ENCODE measurements around the gene ZBTB2.
A peak's percentile ranks its signal among the peaks of the same experiment; 100 is the strongest.

ZBTB2 gene, protein sequence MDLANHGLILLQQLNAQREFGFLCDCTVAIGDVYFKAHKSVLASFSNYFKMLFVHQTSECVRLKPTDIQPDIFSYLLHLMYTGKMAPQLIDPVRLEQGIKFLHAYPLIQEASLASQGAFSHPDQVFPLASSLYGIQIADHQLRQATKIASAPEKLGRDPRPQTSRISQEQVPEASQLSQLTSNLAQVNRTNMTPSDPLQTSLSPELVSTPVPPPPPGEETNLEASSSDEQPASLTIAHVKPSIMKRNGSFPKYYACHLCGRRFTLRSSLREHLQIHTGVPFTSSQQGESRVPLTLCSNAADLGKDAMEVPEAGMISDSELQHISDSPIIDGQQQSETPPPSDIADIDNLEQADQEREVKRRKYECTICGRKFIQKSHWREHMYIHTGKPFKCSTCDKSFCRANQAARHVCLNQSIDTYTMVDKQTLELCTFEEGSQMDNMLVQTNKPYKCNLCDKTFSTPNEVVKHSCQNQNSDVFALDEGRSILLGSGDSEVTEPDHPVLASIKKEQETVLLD

GRCh38 chr6:151391471-151392413, at the start of gene ZBTB2:
TSS of gene ZBTB2 (minus strand) at chr6:151391559. CDS start at chr6:151373637, 17,922 bp downstream.
- peak; percentile 52 for DNase-seq (ENCODE audit: low spot score)

- DNase-seq (ENCODE audit: low spot score): no peak
Measured at GRCh38 chr6:151440930-151441329, 49.6 kb upstream of the ZBTB2 start.

- DNase-seq (ENCODE audit: low spot score): no peak
Measured at GRCh38 chr6:151440498-151440897, 49.1 kb upstream of the ZBTB2 start.

DNA sequence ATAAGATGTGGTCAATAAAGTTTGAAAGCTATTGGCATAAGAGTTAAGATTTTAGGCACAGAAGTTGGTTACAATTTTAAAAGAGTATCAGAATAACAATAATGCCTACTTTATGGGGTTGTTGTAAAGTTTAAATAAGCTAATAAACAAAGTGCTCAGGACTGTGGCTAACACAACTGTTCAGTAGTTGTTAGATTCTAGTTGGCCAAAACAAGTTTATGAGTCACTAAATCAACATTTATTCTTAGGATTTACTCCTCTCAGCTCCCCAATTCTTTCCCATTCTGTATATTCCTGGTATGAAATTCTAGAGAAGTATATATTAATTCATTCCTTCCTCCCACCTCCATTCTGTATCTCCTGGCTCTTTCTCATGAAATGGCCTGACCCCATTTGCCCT, 46.0 kb upstream of the ZBTB2 start:
- no peak for DNase-seq (ENCODE audit: low spot score)

DNA sequence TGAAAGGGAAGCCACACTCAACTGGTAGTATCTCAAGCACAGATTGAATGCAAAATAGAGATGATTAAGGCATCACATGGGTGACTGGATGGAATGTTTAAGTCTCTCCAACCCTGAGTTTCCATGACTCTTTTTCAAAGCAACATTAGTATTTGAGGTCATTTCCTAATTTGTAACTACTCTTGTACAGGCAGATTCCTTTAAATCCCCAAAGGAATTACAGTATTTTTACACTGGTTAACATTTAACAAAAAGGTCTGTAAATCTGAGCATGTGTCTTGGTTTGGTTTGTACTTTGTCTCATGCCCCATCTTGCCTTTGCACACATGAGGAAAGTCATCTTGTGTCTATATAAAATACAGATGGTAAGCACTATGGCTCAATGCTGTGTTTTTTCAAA, 45.4 kb upstream of the ZBTB2 start:
- no peak for DNase-seq (ENCODE audit: low spot score)

- no peak for DNase-seq (ENCODE audit: low spot score)
Measured at GRCh38 chr6:151436300-151436699, 44.9 kb upstream of the ZBTB2 start.

DNA sequence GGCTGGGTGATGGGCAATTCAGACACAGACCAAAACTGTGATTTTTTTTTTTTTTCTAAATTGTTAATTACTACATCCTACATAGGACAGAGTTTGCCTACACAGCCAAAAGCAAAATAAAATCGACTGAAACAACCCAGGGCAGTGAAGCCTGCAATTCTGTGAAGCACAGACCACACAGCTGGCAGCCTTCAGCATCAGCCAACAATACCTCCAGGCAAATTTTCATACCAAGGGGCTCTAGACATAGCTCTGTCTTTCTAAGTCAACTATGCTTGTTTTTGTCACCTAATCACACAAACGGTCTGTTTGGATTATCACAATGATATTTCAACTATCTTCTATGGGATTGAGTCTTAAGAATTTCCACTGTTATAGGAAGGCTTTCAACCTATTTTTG, 43.0 kb upstream of the ZBTB2 start:
- DNase-seq (ENCODE audit: low spot score): no peak

- DNase-seq (ENCODE audit: low spot score): no peak
Measured at GRCh38 chr6:151432651-151433050, 41.3 kb upstream of the ZBTB2 start.

DNA sequence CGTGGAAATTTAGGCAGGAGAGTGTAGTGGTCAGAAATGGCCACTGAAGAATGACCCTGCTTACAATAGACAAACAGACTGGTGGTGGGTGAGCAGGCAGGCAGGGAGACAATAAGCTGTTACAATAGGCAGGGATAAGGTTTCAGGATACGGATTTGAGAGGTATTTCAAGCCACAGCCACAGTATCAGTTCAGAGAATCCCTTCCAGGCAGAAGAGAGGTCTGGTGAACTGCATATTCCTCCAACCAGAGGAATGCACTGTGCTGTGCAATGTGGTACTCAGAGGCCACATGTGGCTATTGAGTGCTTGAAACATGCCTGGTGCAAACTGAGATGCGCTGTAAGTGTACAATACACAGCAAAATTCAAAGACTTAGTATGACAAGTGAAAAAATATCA, 40.0 kb upstream of the ZBTB2 start:
- no peak for DNase-seq (ENCODE audit: low spot score)

GRCh38 chr6:151430886-151431285, 39.5 kb upstream of the ZBTB2 start:
- DNase-seq (ENCODE audit: low spot score): no peak

DNA sequence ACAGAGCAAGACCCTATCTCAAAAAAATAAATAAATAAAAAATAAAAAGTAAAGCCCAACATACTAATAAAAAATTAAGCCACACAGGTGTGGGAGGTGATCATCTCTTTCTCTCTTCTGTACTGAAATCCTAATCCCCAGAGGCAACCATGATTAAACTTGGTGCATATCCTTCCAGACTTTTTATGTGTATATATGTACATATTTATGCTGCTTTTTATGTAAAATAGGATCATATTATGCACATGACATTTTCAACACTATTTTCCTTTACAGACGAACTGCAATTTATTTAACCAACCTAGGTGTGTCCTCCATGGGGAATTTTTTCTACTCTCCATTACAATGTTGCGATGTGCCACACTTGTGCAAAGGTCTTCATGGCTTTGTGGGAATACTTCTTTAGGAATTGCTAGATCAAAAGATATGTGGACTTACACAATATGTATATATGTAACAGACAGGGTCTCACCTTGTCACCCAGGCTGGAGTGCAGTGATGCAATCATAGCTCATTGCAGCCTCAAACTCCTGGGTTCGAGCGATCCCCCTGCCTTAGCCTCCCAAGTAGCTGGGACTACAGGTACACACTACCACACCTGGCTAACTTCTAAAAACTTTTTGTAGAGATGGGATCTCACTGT, 36.9 kb upstream of the ZBTB2 start:
- DNase-seq (ENCODE audit: low spot score): no peak

GRCh38 chr6:151425561-151425960, 34.2 kb upstream of the ZBTB2 start:
- no peak for DNase-seq (ENCODE audit: low spot score)

DNA sequence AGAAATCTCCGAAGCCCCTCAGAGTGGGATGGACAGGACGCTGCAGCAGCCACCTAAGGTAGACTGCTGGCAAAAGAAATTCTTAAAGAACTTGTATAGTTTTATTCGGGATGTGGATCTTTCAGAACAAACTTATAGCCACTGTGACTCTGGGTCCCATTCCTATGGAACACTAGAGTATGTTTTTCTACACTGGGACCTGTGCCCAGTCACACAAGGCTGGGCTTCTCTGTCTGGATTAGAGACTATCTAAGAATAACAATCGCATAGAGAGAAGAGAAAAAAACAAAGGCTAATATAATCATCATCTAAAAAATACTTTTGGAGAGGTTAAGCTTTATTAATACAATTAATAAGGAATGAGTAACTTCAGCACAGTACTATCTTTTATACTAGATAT, 31.6 kb upstream of the ZBTB2 start:
- DNase-seq (ENCODE audit: low spot score): no peak

DNA sequence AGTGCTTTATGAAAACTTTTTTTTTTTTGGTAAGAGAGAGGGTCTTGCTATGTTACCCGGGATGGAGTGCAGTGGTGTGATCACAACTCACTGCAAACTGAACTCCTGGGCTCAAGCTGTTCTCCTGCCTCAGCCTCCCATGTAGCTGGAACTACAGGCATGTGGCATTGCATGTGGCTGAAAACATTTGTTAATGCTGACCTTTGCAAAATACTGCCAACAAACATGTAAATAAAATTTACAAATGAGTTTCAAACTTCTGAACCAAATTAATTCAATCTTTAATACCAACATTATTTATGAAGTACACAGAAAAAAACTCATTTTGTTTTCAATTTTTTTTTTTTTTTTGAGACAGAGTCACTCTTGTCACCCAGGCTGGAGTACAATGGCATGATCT, 26.1 kb upstream of the ZBTB2 start:
- DNase-seq (ENCODE audit: low spot score): no peak

DNA sequence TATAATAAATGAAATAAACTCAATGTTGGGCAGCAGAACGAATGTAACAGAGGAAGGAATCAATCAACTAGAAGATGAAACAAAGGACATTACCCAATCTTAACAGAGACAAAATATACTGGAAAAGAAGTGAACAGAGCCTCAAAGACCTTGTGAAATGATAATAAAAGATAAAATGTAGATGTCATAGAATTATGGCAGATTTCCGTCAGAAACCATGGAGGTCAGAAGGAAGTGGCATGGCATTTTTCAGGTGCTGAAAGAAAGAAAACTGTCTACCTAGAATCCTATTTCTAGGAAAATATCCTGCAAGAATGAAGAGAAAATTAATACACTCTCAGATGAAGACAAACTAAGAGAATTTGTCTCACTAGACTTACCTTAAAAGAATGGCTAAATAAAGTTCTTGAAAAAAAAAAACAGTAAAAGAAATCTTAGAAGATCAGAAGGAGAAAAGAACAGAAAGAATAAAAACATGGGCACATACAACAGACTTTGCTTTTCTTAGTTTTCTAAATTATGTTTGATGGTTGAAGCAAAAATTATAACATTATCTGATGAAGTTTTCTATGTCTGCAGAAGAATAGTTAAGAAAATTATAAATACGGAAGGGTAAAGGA, 23.4 kb upstream of the ZBTB2 start:
- no peak for DNase-seq (ENCODE audit: low spot score)

- no peak for DNase-seq (ENCODE audit: low spot score)
Measured at GRCh38 chr6:151413372-151414145, 22.2 kb upstream of the ZBTB2 start.

DNA sequence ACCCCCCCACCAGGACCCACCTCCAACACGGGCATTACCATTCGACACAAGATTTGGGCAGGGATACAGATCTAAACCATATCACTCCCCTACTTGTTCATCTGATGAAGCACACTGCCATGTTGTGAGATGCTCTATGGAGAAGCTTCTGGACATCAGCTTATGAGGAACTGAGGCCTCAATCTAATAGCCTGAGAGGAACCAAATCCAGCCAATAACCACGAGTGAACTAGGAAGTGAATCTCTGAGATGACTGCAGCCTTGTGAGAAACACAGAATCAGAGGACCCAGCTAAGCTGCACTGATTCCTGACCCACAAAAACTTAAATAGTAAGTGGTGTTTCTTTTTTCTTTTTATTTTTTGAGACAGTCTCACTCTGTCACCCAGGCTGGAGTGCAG, 21.6 kb upstream of the ZBTB2 start:
- no peak for DNase-seq (ENCODE audit: low spot score)

DNA sequence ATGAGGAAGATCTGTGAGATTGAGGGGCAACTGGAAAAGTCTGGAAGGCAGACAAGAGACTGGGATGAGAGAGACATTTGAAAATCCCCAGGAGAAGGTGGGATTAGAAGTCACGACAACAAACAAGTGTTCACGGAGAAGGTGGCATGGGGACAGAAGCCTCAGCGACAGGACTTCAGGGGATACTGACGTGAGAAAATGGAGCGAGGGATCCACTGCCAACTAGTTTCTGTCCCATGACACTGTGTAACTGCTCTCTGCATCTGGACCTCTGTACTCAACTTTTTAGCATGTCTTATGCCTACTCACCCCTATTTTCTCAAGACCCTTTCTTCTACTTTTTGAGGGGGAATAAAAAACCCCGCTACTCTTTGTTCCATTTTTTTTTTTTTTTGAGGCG, 18.3 kb upstream of the ZBTB2 start:
- no peak for DNase-seq (ENCODE audit: low spot score)

GRCh38 chr6:151409260-151409659, 17.9 kb upstream of the ZBTB2 start:
- no peak for DNase-seq (ENCODE audit: low spot score)

GRCh38 chr6:151408858-151409257, 17.5 kb upstream of the ZBTB2 start:
- DNase-seq (ENCODE audit: low spot score): no peak

DNA sequence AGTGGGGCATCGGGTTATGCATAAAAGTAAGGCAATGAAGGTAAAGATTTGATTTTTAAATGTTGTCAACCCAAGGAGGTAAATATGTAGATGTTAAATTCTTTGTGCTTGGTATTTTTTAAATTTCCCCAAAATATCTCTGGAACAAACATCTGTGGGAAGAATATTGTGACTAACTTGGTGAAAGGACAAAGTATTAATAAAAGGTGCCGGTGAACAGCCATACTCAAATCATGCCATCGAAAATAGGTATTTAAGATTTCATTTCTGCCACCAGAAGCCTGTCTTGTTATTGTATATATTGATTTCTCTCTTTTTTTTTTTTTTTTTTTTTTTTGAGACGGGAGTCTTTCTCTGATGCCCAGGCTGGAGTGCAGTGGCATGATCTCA, 12.6 kb upstream of the ZBTB2 start:
- DNase-seq (ENCODE audit: low spot score): no peak
